MM.1S (cell line): Measurements from ENCODE around the gene TRMU.

Experiments used
- DNase-seq: peaks from one replicate; pipeline ENCODE4 v3.0.0-alpha.2; 2015
- H2AFZ ChIP-seq: fragments of 300-600 bp; sonication (generic); 2 replicates; pipeline ENCODE4 v1.6.0; 2016; ENCODE audit warnings: antibody characterized with exemption, low read length
- H3F3A ChIP-seq: fragments of 300-600 bp; sonication (generic); 2 replicates; pipeline ENCODE4 v1.6.1; 2016; ENCODE audit warnings: mild to moderate bottlenecking, antibody characterized with exemption, low read length, moderate library complexity, mixed read lengths; ENCODE audit not compliant: insufficient read depth
- H3K27ac ChIP-seq: fragments of 300-600 bp; sonication (generic); 2 replicates; pipeline ENCODE4 v1.5.1; 2016; ENCODE audit warnings: mild to moderate bottlenecking, low read length
- H3K27me3 ChIP-seq: fragments of 300-600 bp; sonication (generic); replicated peaks from 2 replicates; pipeline ENCODE4 v1.6.0; 2016; ENCODE audit warnings: low read length; ENCODE audit not compliant: insufficient read depth
- H3K36me3 ChIP-seq: fragments of 300-600 bp; sonication (generic); replicated peaks from 2 replicates; pipeline ENCODE4 v1.6.1; 2016; ENCODE audit warnings: mild to moderate bottlenecking, low read length, mixed read lengths; ENCODE audit not compliant: insufficient read depth
- H3K4me1 ChIP-seq: fragments of 300-600 bp; sonication (generic); 2 replicates; pipeline ENCODE4 v1.6.1; 2016; ENCODE audit warnings: low read length, mixed read lengths
- H3K4me2 ChIP-seq: fragments of 300-600 bp; sonication (generic); 2 replicates; pipeline ENCODE4 v1.6.0; 2016; ENCODE audit warnings: low read depth, low read length
- H3K4me3 ChIP-seq: fragments of 300-600 bp; sonication (generic); 2 replicates; pipeline ENCODE4 v1.5.1; 2016; ENCODE audit warnings: low read length, mixed read lengths
- H3K79me2 ChIP-seq: fragments of 300-600 bp; sonication (generic); 2 replicates; pipeline ENCODE4 v1.6.1; 2016; ENCODE audit warnings: mixed run types, low read length, mixed read lengths
- H3K9ac ChIP-seq: fragments of 300-600 bp; sonication (generic); 2 replicates; pipeline ENCODE4 v1.6.1; 2016; ENCODE audit warnings: low read length, mixed read lengths
- H3K9me2 ChIP-seq: fragments of 300-600 bp; sonication (generic); replicated peaks from 2 replicates; pipeline ENCODE4 v1.6.1; 2016; ENCODE audit warnings: mild to moderate bottlenecking, low read length, mixed read lengths; ENCODE audit not compliant: insufficient read depth
- H3K9me3 ChIP-seq: fragments of 300-600 bp; sonication (generic); replicated peaks from 2 replicates; pipeline ENCODE4 v1.6.1; 2016; ENCODE audit warnings: mild to moderate bottlenecking, low read length, mixed read lengths; ENCODE audit not compliant: insufficient read depth
- H4K20me1 ChIP-seq: fragments of 300-600 bp; sonication (generic); 2 replicates; pipeline ENCODE4 v1.6.1; 2016; ENCODE audit warnings: mild to moderate bottlenecking, low read length, moderate library complexity, mixed read lengths; ENCODE audit not compliant: insufficient read depth
- EZH2 ChIP-seq: fragments of 300-600 bp; sonication (generic); optimal IDR thresholded peaks from 2 replicates; pipeline ENCODE3; 2017; ENCODE audit warnings: low read depth, mild to moderate bottlenecking, antibody characterized with exemption, low read length, mixed read lengths
- EZH2phosphoT487 ChIP-seq: fragments of 300-600 bp; sonication (generic); IDR thresholded peaks from 2 replicates; pipeline ENCODE4 v1.6.1; 2018; ENCODE audit warnings: antibody characterized with exemption, low read length
- TF ChIP-seq, protein P1 (sequence below): fragments of 300-600 bp; sonication (generic); IDR thresholded peaks from 2 replicates; pipeline ENCODE4 v1.5.1; 2016; ENCODE audit warnings: antibody characterized with exemption, low read length, mixed read lengths

The TRMU gene

DNA sequence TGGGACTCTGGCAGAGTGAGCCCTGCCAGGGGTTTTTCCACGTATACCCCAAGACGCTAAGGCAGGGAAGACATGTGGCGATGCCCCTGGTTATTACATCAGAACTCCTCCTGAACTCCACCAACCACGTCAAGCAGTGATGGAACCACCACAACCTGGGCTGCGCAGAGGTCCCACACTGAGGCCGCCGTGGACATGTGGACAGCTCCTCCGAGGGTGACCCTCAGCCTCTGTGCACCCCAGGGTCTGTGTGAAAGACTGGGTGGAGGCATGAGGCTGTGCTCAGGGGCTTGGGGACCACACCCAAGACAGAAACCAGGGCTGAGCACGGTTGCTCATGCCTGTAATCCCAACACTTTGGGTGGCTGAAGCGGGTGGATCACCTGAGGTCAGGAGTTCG lies 52.2 kb downstream of the TRMU start:
- H3K9ac ChIP-seq = no peak overlapping the region
- no peak overlapping the region for H2AFZ ChIP-seq
- H3F3A ChIP-seq = no peaks in the 10 kb centered on the region
- H3K79me2 ChIP-seq = no peaks in the 10 kb centered on the region
- H3K9me3 ChIP-seq = no peaks in the 10 kb centered on the region
- no peaks in the 10 kb centered on the region for H3K4me1 ChIP-seq
- no peak overlapping the region for H3K4me2 ChIP-seq
- no peaks in the 10 kb centered on the region for H3K9me2 ChIP-seq
- no peaks in the 10 kb centered on the region for H3K36me3 ChIP-seq
- no peak for DNase-seq
- no peak overlapping the region for H3K4me3 ChIP-seq
- TF ChIP-seq, protein P1, sequence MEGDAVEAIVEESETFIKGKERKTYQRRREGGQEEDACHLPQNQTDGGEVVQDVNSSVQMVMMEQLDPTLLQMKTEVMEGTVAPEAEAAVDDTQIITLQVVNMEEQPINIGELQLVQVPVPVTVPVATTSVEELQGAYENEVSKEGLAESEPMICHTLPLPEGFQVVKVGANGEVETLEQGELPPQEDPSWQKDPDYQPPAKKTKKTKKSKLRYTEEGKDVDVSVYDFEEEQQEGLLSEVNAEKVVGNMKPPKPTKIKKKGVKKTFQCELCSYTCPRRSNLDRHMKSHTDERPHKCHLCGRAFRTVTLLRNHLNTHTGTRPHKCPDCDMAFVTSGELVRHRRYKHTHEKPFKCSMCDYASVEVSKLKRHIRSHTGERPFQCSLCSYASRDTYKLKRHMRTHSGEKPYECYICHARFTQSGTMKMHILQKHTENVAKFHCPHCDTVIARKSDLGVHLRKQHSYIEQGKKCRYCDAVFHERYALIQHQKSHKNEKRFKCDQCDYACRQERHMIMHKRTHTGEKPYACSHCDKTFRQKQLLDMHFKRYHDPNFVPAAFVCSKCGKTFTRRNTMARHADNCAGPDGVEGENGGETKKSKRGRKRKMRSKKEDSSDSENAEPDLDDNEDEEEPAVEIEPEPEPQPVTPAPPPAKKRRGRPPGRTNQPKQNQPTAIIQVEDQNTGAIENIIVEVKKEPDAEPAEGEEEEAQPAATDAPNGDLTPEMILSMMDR = no peak
- TF ChIP-seq EZH2phosphoT487 (no peak), EZH2 (no peak)
- no peaks in the 10 kb centered on the region for H4K20me1 ChIP-seq
- peaks cover 65% of the 10 kb centered on the region for H3K27me3 ChIP-seq
- no peak overlapping the region for H3K27ac ChIP-seq

DNA sequence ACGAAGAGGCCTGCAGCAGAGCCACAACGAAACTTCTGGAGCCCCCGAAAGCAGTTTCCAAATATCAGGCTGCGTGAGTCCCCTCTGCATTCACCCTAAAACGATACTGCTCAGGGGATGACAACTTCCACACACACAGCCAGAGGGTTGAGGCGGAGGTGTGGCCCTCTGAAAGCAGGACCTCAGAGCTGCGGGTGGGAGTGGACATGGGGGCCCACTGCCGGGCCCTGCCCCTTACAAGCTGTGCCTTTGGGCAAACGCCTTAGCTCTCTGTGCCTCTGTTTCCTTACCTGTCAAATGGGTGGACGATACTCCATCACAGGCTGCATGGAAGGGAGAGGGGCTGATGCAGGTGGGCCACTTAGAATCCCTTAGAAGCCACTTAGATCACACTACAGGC lies 53.1 kb downstream of the TRMU start:
- Histone ChIP-seq H3K9me2 (no peaks in the 10 kb centered on the region), H3K27me3 (peaks cover 58% of the 10 kb centered on the region), H3K9me3 (no peaks in the 10 kb centered on the region), H3K4me2 (no peak overlapping the region), H3K4me1 (no peaks in the 10 kb centered on the region), H3K79me2 (no peaks in the 10 kb centered on the region), H3F3A (no peaks in the 10 kb centered on the region), H3K27ac (no peak overlapping the region), H2AFZ (no peak overlapping the region), H3K36me3 (no peaks in the 10 kb centered on the region), H3K9ac (no peak overlapping the region), H4K20me1 (no peaks in the 10 kb centered on the region), H3K4me3 (no peak overlapping the region)
- no peak for DNase-seq
- TF ChIP-seq EZH2 (no peak), EZH2phosphoT487 (no peak)

- no peaks in the 10 kb centered on the region for H3K4me1 ChIP-seq
- no peak overlapping the region for H3K27ac ChIP-seq
- no peak overlapping the region for H2AFZ ChIP-seq
- H3K9me2 ChIP-seq = no peaks in the 10 kb centered on the region
- H3K9ac ChIP-seq = no peak overlapping the region
- no peaks in the 10 kb centered on the region for H3K9me3 ChIP-seq
- H4K20me1 ChIP-seq = no peaks in the 10 kb centered on the region
- H3K4me2 ChIP-seq = no peak overlapping the region
- no peak for DNase-seq
- no peak overlapping the region for H3K4me3 ChIP-seq
- H3K36me3 ChIP-seq = no peaks in the 10 kb centered on the region
- no peaks in the 10 kb centered on the region for H3F3A ChIP-seq
- no peaks in the 10 kb centered on the region for H3K79me2 ChIP-seq
- peaks cover 56% of the 10 kb centered on the region for H3K27me3 ChIP-seq
- TF ChIP-seq, protein P1 = no peak
- TF ChIP-seq EZH2phosphoT487 = no peak
- no peak for TF ChIP-seq EZH2
Measured at GRCh38 chr22:46389081-46389480, 53.6 kb downstream of the TRMU start.

DNA sequence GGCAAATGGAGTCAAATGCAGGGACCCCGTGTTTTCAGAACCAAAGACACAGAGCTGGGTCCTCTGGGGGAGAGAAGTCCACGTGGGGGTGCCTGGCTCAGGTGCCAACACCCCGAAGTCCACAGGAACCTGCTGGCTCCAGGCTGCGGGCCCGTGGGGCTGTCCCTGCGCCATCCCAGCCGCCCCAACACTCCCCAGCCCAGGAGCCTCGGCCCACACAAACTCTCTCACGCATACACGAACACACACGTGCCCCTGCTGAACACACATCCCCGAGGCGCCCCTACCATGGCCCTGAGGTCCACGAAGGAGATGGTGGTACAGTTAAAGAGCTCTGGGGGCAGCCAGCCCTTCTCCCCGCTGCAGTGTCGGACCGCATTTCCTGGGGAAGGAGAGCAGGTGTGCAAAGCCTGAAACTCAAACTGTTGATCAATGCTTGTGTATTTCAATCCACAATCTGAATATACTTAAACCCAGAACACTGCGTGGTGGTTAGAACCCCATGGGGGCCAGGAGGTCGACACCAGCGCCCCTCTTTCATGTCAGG lies 54.7 kb downstream of the TRMU start:
- Histone ChIP-seq H3F3A (no peaks in the 10 kb centered on the region), H3K79me2 (no peaks in the 10 kb centered on the region), H3K9ac (no peak overlapping the region), H3K9me3 (no peaks in the 10 kb centered on the region), H3K27me3 (peaks cover 51% of the 10 kb centered on the region), H3K27ac (no peak overlapping the region), H4K20me1 (no peaks in the 10 kb centered on the region), H3K4me1 (no peaks in the 10 kb centered on the region), H3K9me2 (no peaks in the 10 kb centered on the region), H3K36me3 (no peaks in the 10 kb centered on the region), H2AFZ (0 out of 2 replicates have a peak overlapping the region, but pooled peaks have one; percentile 7), H3K4me2 (0 out of 2 replicates have a peak overlapping the region, but pooled peaks have one; percentile 11), H3K4me3 (no peak overlapping the region)
- TF ChIP-seq EZH2phosphoT487 (no peak), EZH2 (no peak)
- TF ChIP-seq, protein P1 = no peak
- DNase-seq = no peak
